GM12892 (cell line): ENCODE results near the gene CHD2.

Experiments used
- POLR2A ChIP-seq: IDR thresholded peaks from 2 replicates; pipeline ENCODE4 v1.6.1; 2011; ENCODE audit warnings: low read depth, low read length, control low read depth
- POLR2AphosphoS5 ChIP-seq: IDR thresholded peaks from 2 replicates; pipeline ENCODE4 v1.6.1; 2011; ENCODE audit warnings: low read depth, low read length, control low read depth
- TAF1 ChIP-seq: IDR thresholded peaks from 2 replicates; pipeline ENCODE4 v1.6.1; 2011; ENCODE audit warnings: low read depth, mild to moderate bottlenecking, control low read depth, low read length, borderline replicate concordance

- TF ChIP-seq TAF1, result no peak
- no peak for TF ChIP-seq POLR2A
- no peak for TF ChIP-seq POLR2AphosphoS5
Observed at GRCh38 chr15:92951800-92952457, 51.8 kb downstream of the CHD2 start.
